GM21447 (cell line): ENCODE results near the gene CLDN7.
A peak's percentile ranks its signal among the peaks of the same experiment; 100 is the strongest.

Experiments
- ATAC-seq: cut with Tn5 transposase; IDR thresholded peaks from one replicate; pipeline ENCODE4 v1.9.1; 2021; ENCODE audit not compliant: unreplicated experiment

Gene CLDN7

GRCh38 chr17:7262192-7262934, at the start of gene CLDN7:
Gene CLDN7 (minus strand): TSS chr17:7262478. CDS start chr17:7262043, 435 bp downstream.
- no peak for ATAC-seq

- ATAC-seq, result no peak
Observed at GRCh38 chr17:7311110-7311705, 48.9 kb upstream of the CLDN7 start.

GRCh38 chr17:7309628-7310027, 47.4 kb upstream of the CLDN7 start:
- ATAC-seq, result no peak

- ATAC-seq, result no peak
Observed at GRCh38 chr17:7308625-7309433, 46.6 kb upstream of the CLDN7 start.

GRCh38 chr17:7307686-7308624, 45.7 kb upstream of the CLDN7 start:
- ATAC-seq, result no peak

GRCh38 chr17:7306911-7307685, 44.8 kb upstream of the CLDN7 start, which contains the start of gene EIF5A:
Gene EIF5A (plus strand): TSS chr17:7307628. CDS start chr17:7309636, 2,008 bp downstream.
- peak; percentile 66 for ATAC-seq

- ATAC-seq, result no peak
Observed at GRCh38 chr17:7304179-7304578, 41.9 kb upstream of the CLDN7 start.

- no peak for ATAC-seq
Observed at GRCh38 chr17:7296189-7296861, 34.0 kb upstream of the CLDN7 start.

- ATAC-seq, result no peak
Observed at GRCh38 chr17:7295230-7296180, 33.2 kb upstream of the CLDN7 start.

GRCh38 chr17:7294614-7295153, 32.4 kb upstream of the CLDN7 start, which contains the start of gene YBX2:
Gene YBX2 (minus strand): TSS chr17:7294639. CDS start chr17:7294500, 139 bp downstream.
- no peak for ATAC-seq

GRCh38 chr17:7293816-7294613, 31.7 kb upstream of the CLDN7 start:
- ATAC-seq, result no peak

- ATAC-seq, result no peak
Observed at GRCh38 chr17:7293159-7293558, 30.9 kb upstream of the CLDN7 start.

- ATAC-seq, result no peak
Observed at GRCh38 chr17:7292729-7293128, 30.5 kb upstream of the CLDN7 start.

- no peak for ATAC-seq
Observed at GRCh38 chr17:7292194-7292593, 29.9 kb upstream of the CLDN7 start.

- ATAC-seq, result no peak
Observed at GRCh38 chr17:7290685-7291084, 28.4 kb upstream of the CLDN7 start.

GRCh38 chr17:7290166-7290565, 27.9 kb upstream of the CLDN7 start:
- no peak for ATAC-seq
